RWPE1 (cell line): ENCODE data around the gene CEP170B.

Experiments used
- CTCF ChIA-PET: fragments of 350-600 bp; sonication (Branson Sonifier 250); formaldehyde crosslinking; extraction: SDS; loops from one replicate; lab custom pipeline; 2021; lab: Yijun Ruan, JAX
- POLR2A ChIA-PET: fragments of 400-600 bp; formaldehyde crosslinking; extraction: SDS; loops from one replicate; lab custom pipeline; 2020; ENCODE audit warnings: antibody characterized with exemption; ENCODE audit not compliant: low non-redundant PET; lab: Yijun Ruan, JAX
- DNase-seq: peaks from one replicate; pipeline ENCODE4 v3.0.0; 2012; ENCODE audit warnings: low spot score
- H3K27ac ChIP-seq: fragments of 450-650 bp; 2 replicates; pipeline ENCODE4 v1.5.1; 2017
- TF ChIP-seq, protein P1 (sequence below): fragments of 450-650 bp; conservative IDR thresholded peaks from 2 replicates; pipeline ENCODE4 v1.5.1; 2017; ENCODE audit warnings: low read depth, mild to moderate bottlenecking

The CEP170B gene

DNA sequence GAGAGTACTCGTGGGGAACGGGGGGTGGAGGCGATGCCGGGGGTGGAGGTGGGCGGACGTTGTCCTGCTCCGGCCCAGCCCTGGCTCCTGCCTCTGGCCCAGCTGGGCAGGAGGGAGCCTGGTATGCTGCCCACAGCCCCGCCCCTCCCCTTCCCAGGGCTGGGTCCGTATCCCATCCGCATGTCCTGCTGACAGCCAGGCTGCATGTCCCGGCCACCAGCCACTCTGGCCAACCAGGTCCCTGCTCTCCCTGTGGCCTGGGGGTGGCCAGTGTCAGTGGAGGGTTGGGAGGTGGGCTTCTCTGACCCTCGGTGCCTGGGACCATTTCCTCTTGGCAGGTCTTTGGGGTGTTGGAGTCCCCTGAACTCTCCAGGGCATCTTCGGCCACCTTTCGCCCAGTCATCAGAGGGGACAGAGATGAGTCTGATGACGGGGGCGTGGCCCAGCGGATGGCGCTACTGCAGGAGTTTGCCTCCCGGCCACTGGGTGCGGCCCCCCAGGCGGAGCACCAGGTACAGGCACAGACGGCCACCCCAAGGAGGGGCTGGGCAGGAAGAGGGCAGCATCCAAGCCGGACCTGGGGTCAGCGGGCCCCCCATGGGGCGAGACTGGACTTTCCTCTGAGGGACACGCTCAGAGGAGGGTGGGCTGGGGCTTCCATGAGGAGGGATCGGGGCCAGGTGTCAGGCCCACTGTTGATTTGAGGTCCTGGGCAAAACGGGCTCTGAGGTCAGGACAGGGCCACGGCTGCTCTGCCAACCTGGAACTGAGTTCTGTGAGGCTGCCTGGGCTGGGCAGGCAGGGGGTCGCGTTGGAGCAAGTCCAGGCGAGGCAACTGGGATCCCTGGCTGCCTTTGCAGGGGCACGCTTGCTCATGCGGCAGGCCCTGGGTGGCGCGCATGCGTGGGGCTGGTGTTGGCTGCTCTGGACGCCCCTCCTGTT lies 20.2 kb downstream of the CEP170B start:
- ChIA-PET POLR2A (no interaction called here), CTCF (no interaction called here)
- no peak for DNase-seq
- TF ChIP-seq, protein P1, sequence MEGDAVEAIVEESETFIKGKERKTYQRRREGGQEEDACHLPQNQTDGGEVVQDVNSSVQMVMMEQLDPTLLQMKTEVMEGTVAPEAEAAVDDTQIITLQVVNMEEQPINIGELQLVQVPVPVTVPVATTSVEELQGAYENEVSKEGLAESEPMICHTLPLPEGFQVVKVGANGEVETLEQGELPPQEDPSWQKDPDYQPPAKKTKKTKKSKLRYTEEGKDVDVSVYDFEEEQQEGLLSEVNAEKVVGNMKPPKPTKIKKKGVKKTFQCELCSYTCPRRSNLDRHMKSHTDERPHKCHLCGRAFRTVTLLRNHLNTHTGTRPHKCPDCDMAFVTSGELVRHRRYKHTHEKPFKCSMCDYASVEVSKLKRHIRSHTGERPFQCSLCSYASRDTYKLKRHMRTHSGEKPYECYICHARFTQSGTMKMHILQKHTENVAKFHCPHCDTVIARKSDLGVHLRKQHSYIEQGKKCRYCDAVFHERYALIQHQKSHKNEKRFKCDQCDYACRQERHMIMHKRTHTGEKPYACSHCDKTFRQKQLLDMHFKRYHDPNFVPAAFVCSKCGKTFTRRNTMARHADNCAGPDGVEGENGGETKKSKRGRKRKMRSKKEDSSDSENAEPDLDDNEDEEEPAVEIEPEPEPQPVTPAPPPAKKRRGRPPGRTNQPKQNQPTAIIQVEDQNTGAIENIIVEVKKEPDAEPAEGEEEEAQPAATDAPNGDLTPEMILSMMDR = no peak
- no peak overlapping the region for H3K27ac ChIP-seq

DNA sequence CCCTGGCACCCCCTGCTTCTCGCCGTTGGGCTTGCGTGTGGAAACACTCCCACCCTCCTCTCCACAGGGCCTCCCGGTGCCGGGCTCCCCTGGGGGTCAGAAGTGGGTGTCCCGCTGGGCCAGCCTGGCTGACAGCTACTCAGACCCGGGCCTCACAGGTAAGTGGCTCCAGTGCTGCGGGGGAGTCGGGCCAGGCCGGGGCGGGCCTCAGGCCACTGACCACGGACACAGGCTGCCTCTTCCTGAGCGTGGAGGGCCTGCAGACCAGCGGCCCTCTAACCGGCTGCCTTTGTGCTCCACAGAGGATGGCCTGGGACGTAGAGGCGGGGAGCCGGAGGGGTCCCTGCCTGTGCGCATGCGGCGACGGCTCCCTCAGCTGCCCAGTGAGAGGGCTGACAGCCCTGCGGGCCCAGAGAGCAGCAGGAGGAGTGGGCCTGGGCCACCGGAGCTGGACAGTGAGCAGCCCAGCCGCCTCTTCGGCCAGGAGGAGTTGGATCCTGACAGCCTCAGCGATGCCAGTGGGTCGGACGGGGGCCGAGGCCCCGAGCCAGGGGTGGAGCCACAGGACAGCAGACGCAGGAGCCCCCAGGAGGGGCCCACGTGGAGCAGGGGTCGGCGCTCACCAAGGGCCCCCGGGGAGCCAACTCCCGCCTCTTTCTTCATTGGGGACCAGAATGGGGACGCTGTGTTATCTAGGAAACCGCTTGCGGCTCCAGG lies 21.1 kb downstream of the CEP170B start:
- TF ChIP-seq, protein P1 = no peak
- CTCF ChIA-PET = no interaction called here
- POLR2A ChIA-PET = no interaction called here

DNA sequence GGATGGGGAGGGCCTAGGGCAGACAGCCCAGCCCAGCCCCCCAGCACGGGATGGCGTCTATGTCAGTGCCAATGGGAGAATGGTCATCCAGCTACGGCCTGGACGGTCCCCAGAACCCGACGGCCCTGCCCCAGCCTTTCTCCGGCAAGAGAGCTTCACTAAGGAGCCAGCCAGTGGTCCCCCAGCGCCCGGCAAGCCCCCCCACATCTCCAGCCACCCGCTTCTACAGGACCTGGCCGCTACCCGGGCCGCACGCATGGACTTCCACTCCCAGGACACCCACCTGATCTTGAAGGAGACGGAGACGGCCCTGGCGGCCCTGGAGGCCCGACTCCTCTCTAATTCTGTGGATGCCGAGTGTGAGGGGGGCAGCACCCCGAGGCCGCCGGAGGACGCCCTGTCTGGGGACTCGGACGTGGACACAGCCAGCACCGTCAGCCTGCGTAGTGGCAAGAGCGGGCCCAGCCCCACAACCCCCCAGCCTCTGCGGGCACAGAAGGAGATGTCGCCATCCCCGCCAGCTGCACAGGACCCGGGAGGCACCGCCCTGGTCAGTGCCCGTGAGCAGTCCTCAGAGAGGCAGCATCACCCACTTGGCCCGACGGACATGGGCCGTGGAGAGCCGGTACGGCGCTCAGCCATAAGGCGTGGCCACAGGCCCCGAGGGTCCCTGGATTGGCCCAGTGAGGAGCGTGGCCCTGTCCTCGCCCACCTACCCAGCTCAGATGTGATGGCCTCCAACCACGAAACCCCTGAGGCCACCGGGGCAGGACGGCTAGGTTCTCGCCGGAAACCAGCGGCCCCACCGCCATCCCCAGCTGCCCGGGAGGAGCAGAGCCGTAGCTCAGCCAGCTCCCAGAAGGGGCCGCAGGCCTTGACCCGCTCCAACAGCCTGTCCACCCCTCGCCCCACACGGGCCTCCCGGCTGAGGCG lies 21.9 kb downstream of the CEP170B start:
- H3K27ac ChIP-seq = no peak overlapping the region
- DNase-seq = no peak
- POLR2A ChIA-PET = interaction anchor here (1.0 kb wide), 1 partner anchor 20 kb away, joined by 3 read pairs; no protein-coding TSS in a partner anchor
- CTCF ChIA-PET = no interaction called here
- TF ChIP-seq, protein P1 = no peak

More for the DNA sequence above, 21.1 kb downstream of the CEP170B start:
- no peak overlapping the region for H3K27ac ChIP-seq
- no peak for DNase-seq

- TF ChIP-seq, protein P1 = no peak
- CTCF ChIA-PET = no interaction called here
- no peak for DNase-seq
- no peak overlapping the region for H3K27ac ChIP-seq
- POLR2A ChIA-PET = interaction anchor here (1.0 kb wide), 1 partner anchor 21 kb away, joined by 3 read pairs; no protein-coding TSS in a partner anchor
Observed at GRCh38 chr14:104887623-104888488, 22.8 kb downstream of the CEP170B start.

- DNase-seq = no peak
- ChIA-PET POLR2A (no interaction called here), CTCF (interaction anchor here (0.5 kb wide), 1 partner anchor 150 kb away, joined by 3 read pairs; no protein-coding TSS in a partner anchor)
- no peak overlapping the region; the same call in 1 of the 2 replicates for H3K27ac ChIP-seq
- TF ChIP-seq, protein P1 = no peak
Observed at GRCh38 chr14:104888489-104889374, 23.7 kb downstream of the CEP170B start.
